Uterus (tissue), 4 donors: Measurements from ENCODE around the gene TASP1. TPM values are rescaled to one million over a fixed set of nuclear protein-coding genes. Genes with fewer than 3 reads are reported as not detected.
"Not testable (repeated sequence)": the region's sequence is repeated elsewhere in the genome, so short reads cannot be mapped to it uniquely, and the experiment has no call there.

Source experiments
- DNase-seq, 2 donors: peaks; one replicate each; pipeline ENCODE4 v3.0.0-alpha.2; 2019 to 2020
- H3K27ac ChIP-seq, 2 donors: fragments of 200-600 bp; sonication (generic); 1 replicate in 1 of 2; 2 replicates in 1 of 2; pipeline ENCODE4 v1.5.1; 2016 to 2018
- H3K27me3 ChIP-seq, 2 donors: fragments of 200-600 bp; sonication (generic); one replicate each; pipeline ENCODE4 v1.5.1; 2018 to 2019; ENCODE audit warnings: control low read depth in 1 of 2
- H3K36me3 ChIP-seq, 2 donors: fragments of 200-600 bp; sonication (generic); one replicate each; pipeline ENCODE4 v1.5.1; 2019; ENCODE audit warnings: control low read depth in 1 of 2
- H3K4me1 ChIP-seq, 2 donors: fragments of 200-600 bp; sonication (generic); one replicate each; pipeline ENCODE4 v1.5.1; 2018 to 2019; ENCODE audit warnings: control low read depth in 1 of 2
- H3K4me3 ChIP-seq, 2 donors: fragments of 200-600 bp; sonication (generic); 1 replicate in 1 of 2; 2 replicates in 1 of 2; pipeline ENCODE4 v1.5.1; 2018 to 2019; ENCODE audit warnings: mild to moderate bottlenecking in 1 of 2
- H3K9me3 ChIP-seq, 2 donors: fragments of 200-600 bp; sonication (generic); one replicate each; pipeline ENCODE4 v1.5.1; 2019; ENCODE audit warnings: control low read depth in 1 of 2
- CTCF ChIP-seq, 4 experiments: fragments of 200-600 bp in 2 of 4; fragments of 450-650 bp in 2 of 4; sonication (generic) in 2 of 4; IDR thresholded peaks; one replicate each; pipeline ENCODE4 v1.5.1; 2016 to 2019; ENCODE audit warnings: antibody characterized with exemption in 4 of 4, mild to moderate bottlenecking in 2 of 4, moderate library complexity in 1 of 4
- POLR2A ChIP-seq, 2 donors: fragments of 450-650 bp; IDR thresholded peaks; one replicate each; pipeline ENCODE4 v1.6.1; 2016; ENCODE audit warnings: antibody characterized with exemption in 2 of 2, mild to moderate bottlenecking in 1 of 2, moderate library complexity in 1 of 2
- intact Hi-C: fragments of 100-400 bp; cut with DNase I; formaldehyde crosslinking; loops from one replicate; pipeline ENCODE4 v1.15.1; 2023; ENCODE audit warnings: low total_unique reads
- total RNA-seq, 4 donors: library from RNA; depleted of rRNA in 3 of 4; stranded (reverse); fragments of >200 nt in 3 of 4; gene quantifications; one replicate each; pipeline versions ENCODE4 v1.1.0 to v1.2.4, GENCODE V29; 2014 to 2023
- donor health status: DM: yes; HTN: yes; CAD: no.

TASP1 gene
- total RNA-seq, 4 donors from 2014 or later: 1.3 to 34.4 (median 24.4) TPM

GRCh38 chr20:13373400-13373799 lies 265.3 kb downstream of the TASP1 start:
- DNase-seq: no peak
- H3K27ac ChIP-seq: no peak overlapping the region
- no peak overlapping the region for H3K4me3 ChIP-seq
- H3K27me3 ChIP-seq: no peaks in the 10 kb centered on the region
- intact Hi-C loops: no loop called here
- H3K4me1 ChIP-seq: no peaks in the 10 kb centered on the region
- H3K9me3 ChIP-seq: no peaks in the 10 kb centered on the region
- TF ChIP-seq POLR2A (IDR thresholded peaks at IDR 0.05) (no peak), CTCF (IDR thresholded peaks at IDR 0.05) (no peak)
- H3K36me3 ChIP-seq: no peaks in the 10 kb centered on the region

GRCh38 chr20:13364278-13365170 lies 274.2 kb downstream of the TASP1 start:
- DNase-seq: no peak
- no peaks in the 10 kb centered on the region for H3K9me3 ChIP-seq
- intact Hi-C loops: no loop called here
- TF ChIP-seq POLR2A (IDR thresholded peaks at IDR 0.05) (no peak), CTCF (IDR thresholded peaks at IDR 0.05) (no peak)
- no peaks in the 10 kb centered on the region for H3K4me1 ChIP-seq
- H3K4me3 ChIP-seq: no peak overlapping the region
- H3K27ac ChIP-seq: no peak overlapping the region
- H3K27me3 ChIP-seq: no peaks in the 10 kb centered on the region
- no peaks in the 10 kb centered on the region for H3K36me3 ChIP-seq

GRCh38 chr20:13363473-13363872 lies 275.3 kb downstream of the TASP1 start:
- H3K4me3 ChIP-seq: no peak overlapping the region
- H3K9me3 ChIP-seq: no peaks in the 10 kb centered on the region
- no peaks in the 10 kb centered on the region for H3K36me3 ChIP-seq
- H3K4me1 ChIP-seq: no peaks in the 10 kb centered on the region
- intact Hi-C loops: no loop called here
- H3K27ac ChIP-seq: no peak overlapping the region
- DNase-seq: no peak
- no peaks in the 10 kb centered on the region for H3K27me3 ChIP-seq
- TF ChIP-seq CTCF (IDR thresholded peaks at IDR 0.05): no peak
- no peak for TF ChIP-seq POLR2A (IDR thresholded peaks at IDR 0.05)

- H3K4me3 ChIP-seq, H3K4me1 ChIP-seq, H3K27me3 ChIP-seq, H3K36me3 ChIP-seq, intact Hi-C loops, DNase-seq, H3K27ac ChIP-seq, H3K9me3 ChIP-seq: not testable (repeated sequence)
Observed at GRCh38 chr20:13362165-13362564, 276.6 kb downstream of the TASP1 start.

GRCh38 chr20:13358936-13359335 lies 279.8 kb downstream of the TASP1 start:
- H3K36me3 ChIP-seq, H3K27ac ChIP-seq, H3K4me1 ChIP-seq, intact Hi-C loops, H3K4me3 ChIP-seq, H3K9me3 ChIP-seq, H3K27me3 ChIP-seq, DNase-seq: not testable (repeated sequence)

- intact Hi-C loops, H3K4me3 ChIP-seq, DNase-seq, H3K9me3 ChIP-seq, H3K36me3 ChIP-seq, H3K27me3 ChIP-seq, H3K4me1 ChIP-seq, H3K27ac ChIP-seq: not testable (repeated sequence)
Observed at GRCh38 chr20:13357782-13358181, 280.9 kb downstream of the TASP1 start.
